WTC11 (cell line): ENCODE measurements around the gene MRPL54. TPM values are rescaled to one million over a fixed set of nuclear protein-coding genes. Genes with fewer than 3 reads are reported as not detected.
A peak's percentile ranks its signal among the peaks of the same experiment; 100 is the strongest.

Experiments used
- ATAC-seq: fragments of 200-7000 bp; cut with Tn5 transposase; 2 replicates; pipeline ENCODE4 v1.10.0; 2021; ENCODE audit warnings: mild to moderate bottlenecking, moderate library complexity
- CTCF ChIA-PET: fragments of 300-600 bp; sonication (Branson Sonifier 250); formaldehyde crosslinking; loops from one replicate; lab custom pipeline; 2021; ENCODE audit warnings: antibody characterized with exemption; lab: Charles Lee
- POLR2A ChIA-PET: fragments of 350-600 bp; sonication (Branson Sonifier 250); formaldehyde crosslinking; loops from one replicate; lab custom pipeline; 2021; ENCODE audit warnings: antibody characterized with exemption; lab: Charles Lee
- DNase-seq: peaks from one replicate; pipeline ENCODE4 v3.0.0; 2021; ENCODE audit warnings: low spot score
- H3K27ac Mint-ChIP-seq: 2 replicates; pipeline ENCODE4 v1.8.0; 2021; ENCODE audit warnings: mixed read lengths
- H3K27me3 Mint-ChIP-seq: 2 replicates; pipeline ENCODE4 v1.8.0; 2021; ENCODE audit warnings: low read depth, mild to moderate bottlenecking, moderate library complexity, mixed read lengths
- H3K36me3 Mint-ChIP-seq: 2 replicates; pipeline ENCODE4 v1.8.0; 2021; ENCODE audit warnings: mixed read lengths
- H3K4me1 Mint-ChIP-seq: 2 replicates; pipeline ENCODE4 v1.8.0; 2022; ENCODE audit warnings: mixed read lengths
- H3K4me3 Mint-ChIP-seq: 2 replicates; pipeline ENCODE4 v1.8.0; 2021; ENCODE audit warnings: mild to moderate bottlenecking, moderate library complexity, mixed read lengths
- H3K9me3 Mint-ChIP-seq: 2 replicates; pipeline ENCODE4 v1.8.0; 2021; ENCODE audit warnings: mixed read lengths
- ATF1 ChIP-seq: sonication (generic); formaldehyde crosslinking; IDR thresholded peaks from 2 replicates; pipeline ENCODE4 v1.8.1; 2023; ENCODE audit warnings: mild to moderate bottlenecking, moderate library complexity, missing genetic modification reagents
- FOXK1 ChIP-seq: sonication (generic); formaldehyde crosslinking; IDR thresholded peaks from 2 replicates; pipeline ENCODE4 v1.8.0; 2022; ENCODE audit warnings: mild to moderate bottlenecking, moderate library complexity, missing genetic modification reagents
- HMGA2 ChIP-seq: fragments of 250-450 bp; sonication (Bioruptor Pico); IDR thresholded peaks from 2 replicates; pipeline ENCODE4 v1.4.0; 2021; ENCODE audit warnings: mild to moderate bottlenecking, moderate library complexity
- NR3C1 ChIP-seq: sonication (generic); formaldehyde crosslinking; conservative IDR thresholded peaks from 2 replicates; pipeline ENCODE4 v1.8.1; 2023; ENCODE audit warnings: low read depth, mild to moderate bottlenecking, missing genetic modification reagents
- PREB ChIP-seq: sonication (generic); formaldehyde crosslinking; IDR thresholded peaks from 2 replicates; pipeline ENCODE4 v1.8.1; 2022; ENCODE audit warnings: mild to moderate bottlenecking, missing genetic modification reagents, moderate library complexity, borderline replicate concordance
- SP1 ChIP-seq: sonication (generic); formaldehyde crosslinking; conservative IDR thresholded peaks from 2 replicates; pipeline ENCODE4 v1.8.1; 2022; ENCODE audit warnings: missing genetic modification reagents
- TCF7 ChIP-seq: sonication (generic); formaldehyde crosslinking; IDR thresholded peaks from 2 replicates; pipeline ENCODE4 v1.8.0; 2022; ENCODE audit warnings: mild to moderate bottlenecking, low read depth, missing genetic modification reagents, moderate library complexity
- USF2 ChIP-seq: sonication (generic); formaldehyde crosslinking; IDR thresholded peaks from 2 replicates; pipeline ENCODE4 v1.8.1; 2023; ENCODE audit warnings: mild to moderate bottlenecking, missing genetic modification reagents, moderate library complexity
- ZNF232 ChIP-seq: sonication (generic); formaldehyde crosslinking; IDR thresholded peaks from 2 replicates; pipeline ENCODE4 v1.8.0; 2022; ENCODE audit warnings: mild to moderate bottlenecking, missing genetic modification reagents
- total RNA-seq: library from RNA; stranded (reverse); gene quantifications from 3 replicates; pipeline ENCODE4 v1.2.3, GENCODE V29; 2021
- TF ChIP-seq, protein P1 (sequence below): sonication (generic); formaldehyde crosslinking; IDR thresholded peaks from 2 replicates; pipeline ENCODE4 v1.8.0; 2022; ENCODE audit warnings: missing genetic modification reagents
- TF ChIP-seq, protein P2 (sequence below): sonication (generic); formaldehyde crosslinking; IDR thresholded peaks from 2 replicates; pipeline ENCODE4 v1.8.1; 2022; ENCODE audit warnings: low read depth, mild to moderate bottlenecking, moderate library complexity, missing genetic modification reagents, borderline replicate concordance
- TF ChIP-seq, protein P3 (sequence below): sonication (generic); formaldehyde crosslinking; IDR thresholded peaks from 2 replicates; pipeline ENCODE4 v1.8.1; 2023; ENCODE audit warnings: mild to moderate bottlenecking, missing genetic modification reagents, moderate library complexity
- TF ChIP-seq, protein P4 (sequence below): sonication (generic); formaldehyde crosslinking; conservative IDR thresholded peaks from 2 replicates; pipeline ENCODE4 v1.8.1; 2023; ENCODE audit warnings: mild to moderate bottlenecking, low read depth, missing genetic modification reagents, moderate library complexity
- TF ChIP-seq, protein P5 (sequence below): fragments of 250-450 bp; sonication (Bioruptor Pico); conservative IDR thresholded peaks from 2 replicates; pipeline ENCODE4 v1.9.0; 2021; ENCODE audit warnings: mild to moderate bottlenecking

The MRPL54 gene
- total RNA-seq, 1 experiment from 2014 or later, result 62.3 TPM

DNA sequence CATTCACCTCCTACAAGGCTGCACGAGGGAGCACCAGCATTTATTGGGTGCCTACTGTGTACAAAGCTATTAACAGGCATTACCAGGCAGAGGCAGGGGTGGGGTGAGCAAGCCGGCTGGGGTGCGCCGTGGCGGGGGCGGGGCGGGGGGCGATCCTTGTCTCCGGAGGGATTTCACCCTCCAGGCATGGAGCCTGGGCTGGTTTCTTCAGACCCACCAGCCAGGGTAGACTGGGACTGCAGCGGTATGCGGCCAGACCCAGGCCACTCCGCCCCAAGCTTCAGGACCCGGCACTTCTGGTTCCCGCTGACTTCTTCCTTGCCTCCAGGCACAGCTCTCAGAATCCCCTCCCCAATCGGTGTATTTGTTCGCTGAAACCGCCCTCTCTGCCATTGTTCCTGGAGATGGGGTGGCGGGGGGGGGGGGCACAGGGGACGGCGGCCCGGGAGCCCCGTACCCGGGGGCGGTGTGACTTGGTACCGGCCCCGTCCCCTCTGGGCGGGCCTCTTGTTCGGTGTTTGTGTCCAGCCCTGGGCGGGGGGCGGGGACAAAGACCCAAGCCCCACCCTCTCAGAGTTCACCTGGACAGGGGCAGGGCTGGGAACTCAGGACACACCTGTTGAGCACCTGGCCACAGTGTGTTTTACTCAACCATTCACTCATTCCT is 39.9 kb upstream of the MRPL54 start:
- ATAC-seq (peak; percentile 73), DNase-seq (peak; percentile 85)
- Mint-ChIP-seq H3K4me3 (peak overlapping the region; percentile 83), H3K36me3 (no peaks in the 10 kb centered on the region), H3K27ac (peak overlapping the region; percentile 97), H3K27me3 (no peaks in the 10 kb centered on the region), H3K4me1 (peaks cover 16% of the 10 kb centered on the region), H3K9me3 (no peaks in the 10 kb centered on the region)
- TF ChIP-seq ZNF232 (no peak), FOXK1 (CRISPR knock-in tag) (0 out of 2 replicates have a peak, but pooled peaks have one; percentile 39), NR3C1 (CRISPR knock-in tag) (no peak), SP1 (peak; percentile 76)
- TF ChIP-seq, protein P1, sequence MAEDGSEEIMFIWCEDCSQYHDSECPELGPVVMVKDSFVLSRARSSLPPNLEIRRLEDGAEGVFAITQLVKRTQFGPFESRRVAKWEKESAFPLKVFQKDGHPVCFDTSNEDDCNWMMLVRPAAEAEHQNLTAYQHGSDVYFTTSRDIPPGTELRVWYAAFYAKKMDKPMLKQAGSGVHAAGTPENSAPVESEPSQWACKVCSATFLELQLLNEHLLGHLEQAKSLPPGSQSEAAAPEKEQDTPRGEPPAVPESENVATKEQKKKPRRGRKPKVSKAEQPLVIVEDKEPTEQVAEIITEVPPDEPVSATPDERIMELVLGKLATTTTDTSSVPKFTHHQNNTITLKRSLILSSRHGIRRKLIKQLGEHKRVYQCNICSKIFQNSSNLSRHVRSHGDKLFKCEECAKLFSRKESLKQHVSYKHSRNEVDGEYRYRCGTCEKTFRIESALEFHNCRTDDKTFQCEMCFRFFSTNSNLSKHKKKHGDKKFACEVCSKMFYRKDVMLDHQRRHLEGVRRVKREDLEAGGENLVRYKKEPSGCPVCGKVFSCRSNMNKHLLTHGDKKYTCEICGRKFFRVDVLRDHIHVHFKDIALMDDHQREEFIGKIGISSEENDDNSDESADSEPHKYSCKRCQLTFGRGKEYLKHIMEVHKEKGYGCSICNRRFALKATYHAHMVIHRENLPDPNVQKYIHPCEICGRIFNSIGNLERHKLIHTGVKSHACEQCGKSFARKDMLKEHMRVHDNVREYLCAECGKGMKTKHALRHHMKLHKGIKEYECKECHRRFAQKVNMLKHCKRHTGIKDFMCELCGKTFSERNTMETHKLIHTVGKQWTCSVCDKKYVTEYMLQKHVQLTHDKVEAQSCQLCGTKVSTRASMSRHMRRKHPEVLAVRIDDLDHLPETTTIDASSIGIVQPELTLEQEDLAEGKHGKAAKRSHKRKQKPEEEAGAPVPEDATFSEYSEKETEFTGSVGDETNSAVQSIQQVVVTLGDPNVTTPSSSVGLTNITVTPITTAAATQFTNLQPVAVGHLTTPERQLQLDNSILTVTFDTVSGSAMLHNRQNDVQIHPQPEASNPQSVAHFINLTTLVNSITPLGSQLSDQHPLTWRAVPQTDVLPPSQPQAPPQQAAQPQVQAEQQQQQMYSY (CRISPR knock-in tag), result peak; percentile 96
- POLR2A ChIA-PET, result interaction anchor here (0.6 to 1.3 kb wide), 3 partner anchors 25 to 1229 kb away, joined by 3 to 4 read pairs (median 3); no protein-coding TSS in a partner anchor
- CTCF ChIA-PET, result interaction anchor here (0.5 to 6.9 kb wide), 15 partner anchors 8 to 1256 kb away, joined by 3 to 65 read pairs (median 5); partner anchors contain the start of genes MRPL54 and TJP3

GRCh38 chr19:3723110-3723488 is 39.4 kb upstream of the MRPL54 start:
- Mint-ChIP-seq H3K4me3 (peak overlapping the region; percentile 68), H3K9me3 (no peaks in the 10 kb centered on the region), H3K4me1 (peaks cover 16% of the 10 kb centered on the region), H3K27me3 (no peaks in the 10 kb centered on the region), H3K27ac (peak overlapping the region; percentile 97), H3K36me3 (no peaks in the 10 kb centered on the region)
- ChIA-PET CTCF (interaction anchor here (0.5 to 3.2 kb wide), 5 partner anchors 39 to 1257 kb away, joined by 4 to 19 read pairs (median 6); partner anchors contain the start of gene MRPL54), POLR2A (interaction anchor here (1.3 kb wide), 1 partner anchor 146 kb away, joined by 4 read pairs; no protein-coding TSS in a partner anchor)
- TF ChIP-seq, protein P2, sequence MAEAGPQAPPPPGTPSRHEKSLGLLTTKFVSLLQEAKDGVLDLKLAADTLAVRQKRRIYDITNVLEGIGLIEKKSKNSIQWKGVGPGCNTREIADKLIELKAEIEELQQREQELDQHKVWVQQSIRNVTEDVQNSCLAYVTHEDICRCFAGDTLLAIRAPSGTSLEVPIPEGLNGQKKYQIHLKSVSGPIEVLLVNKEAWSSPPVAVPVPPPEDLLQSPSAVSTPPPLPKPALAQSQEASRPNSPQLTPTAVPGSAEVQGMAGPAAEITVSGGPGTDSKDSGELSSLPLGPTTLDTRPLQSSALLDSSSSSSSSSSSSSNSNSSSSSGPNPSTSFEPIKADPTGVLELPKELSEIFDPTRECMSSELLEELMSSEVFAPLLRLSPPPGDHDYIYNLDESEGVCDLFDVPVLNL (CRISPR knock-in tag), result no peak
- 0 out of 2 replicates have a peak, but pooled peaks have one; percentile 1 for TF ChIP-seq SP1
- DNase-seq (no peak), ATAC-seq (no peak)

DNA sequence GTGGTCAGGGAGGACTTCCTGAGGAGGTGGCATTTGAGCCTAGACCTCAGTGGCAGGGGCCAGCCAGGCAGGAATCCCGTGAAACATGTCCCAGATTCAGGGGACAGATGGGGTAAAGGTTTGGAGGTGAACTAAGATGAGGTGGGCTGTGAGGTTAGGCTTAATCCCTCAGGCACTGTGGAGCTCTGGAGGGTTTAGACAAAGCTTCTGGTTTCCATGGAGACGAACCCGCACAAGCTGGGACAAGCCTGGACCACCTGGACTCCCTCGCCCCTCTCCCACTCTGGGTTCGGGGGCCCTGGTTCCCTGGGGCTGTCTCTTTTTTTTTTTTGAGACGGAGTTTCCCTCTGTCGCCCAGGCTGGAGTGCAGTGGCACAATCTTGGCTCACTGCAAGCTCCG is 38.6 kb upstream of the MRPL54 start:
- POLR2A ChIA-PET, result interaction anchor here (0.5 kb wide), 1 partner anchor 265 kb away, joined by 3 read pairs; no protein-coding TSS in a partner anchor
- no peak overlapping the region for H3K27ac Mint-ChIP-seq
- peaks cover 16% of the 10 kb centered on the region for H3K4me1 Mint-ChIP-seq
- H3K36me3 Mint-ChIP-seq, result no peaks in the 10 kb centered on the region
- no peaks in the 10 kb centered on the region for H3K27me3 Mint-ChIP-seq
- ATAC-seq (no peak), DNase-seq (no peak)
- peak overlapping the region; percentile 24; the same call in 1 of the 2 replicates for H3K4me3 Mint-ChIP-seq
- CTCF ChIA-PET, result interaction anchor here (0.8 to 3.2 kb wide), 4 partner anchors 32 to 264 kb away, joined by 3 to 19 read pairs (median 3); no protein-coding TSS in a partner anchor
- H3K9me3 Mint-ChIP-seq, result no peaks in the 10 kb centered on the region
- TF ChIP-seq TCF7 (CRISPR knock-in tag), result no peak
- no peak for TF ChIP-seq PREB (CRISPR knock-in tag)
- no peak for TF ChIP-seq USF2
- TF ChIP-seq, protein P3, sequence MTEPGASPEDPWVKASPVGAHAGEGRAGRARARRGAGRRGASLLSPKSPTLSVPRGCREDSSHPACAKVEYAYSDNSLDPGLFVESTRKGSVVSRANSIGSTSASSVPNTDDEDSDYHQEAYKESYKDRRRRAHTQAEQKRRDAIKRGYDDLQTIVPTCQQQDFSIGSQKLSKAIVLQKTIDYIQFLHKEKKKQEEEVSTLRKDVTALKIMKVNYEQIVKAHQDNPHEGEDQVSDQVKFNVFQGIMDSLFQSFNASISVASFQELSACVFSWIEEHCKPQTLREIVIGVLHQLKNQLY (CRISPR knock-in tag), result no peak
- TF ChIP-seq, protein P4, sequence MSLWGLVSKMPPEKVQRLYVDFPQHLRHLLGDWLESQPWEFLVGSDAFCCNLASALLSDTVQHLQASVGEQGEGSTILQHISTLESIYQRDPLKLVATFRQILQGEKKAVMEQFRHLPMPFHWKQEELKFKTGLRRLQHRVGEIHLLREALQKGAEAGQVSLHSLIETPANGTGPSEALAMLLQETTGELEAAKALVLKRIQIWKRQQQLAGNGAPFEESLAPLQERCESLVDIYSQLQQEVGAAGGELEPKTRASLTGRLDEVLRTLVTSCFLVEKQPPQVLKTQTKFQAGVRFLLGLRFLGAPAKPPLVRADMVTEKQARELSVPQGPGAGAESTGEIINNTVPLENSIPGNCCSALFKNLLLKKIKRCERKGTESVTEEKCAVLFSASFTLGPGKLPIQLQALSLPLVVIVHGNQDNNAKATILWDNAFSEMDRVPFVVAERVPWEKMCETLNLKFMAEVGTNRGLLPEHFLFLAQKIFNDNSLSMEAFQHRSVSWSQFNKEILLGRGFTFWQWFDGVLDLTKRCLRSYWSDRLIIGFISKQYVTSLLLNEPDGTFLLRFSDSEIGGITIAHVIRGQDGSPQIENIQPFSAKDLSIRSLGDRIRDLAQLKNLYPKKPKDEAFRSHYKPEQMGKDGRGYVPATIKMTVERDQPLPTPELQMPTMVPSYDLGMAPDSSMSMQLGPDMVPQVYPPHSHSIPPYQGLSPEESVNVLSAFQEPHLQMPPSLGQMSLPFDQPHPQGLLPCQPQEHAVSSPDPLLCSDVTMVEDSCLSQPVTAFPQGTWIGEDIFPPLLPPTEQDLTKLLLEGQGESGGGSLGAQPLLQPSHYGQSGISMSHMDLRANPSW (CRISPR knock-in tag), result no peak
- TF ChIP-seq, protein P5, sequence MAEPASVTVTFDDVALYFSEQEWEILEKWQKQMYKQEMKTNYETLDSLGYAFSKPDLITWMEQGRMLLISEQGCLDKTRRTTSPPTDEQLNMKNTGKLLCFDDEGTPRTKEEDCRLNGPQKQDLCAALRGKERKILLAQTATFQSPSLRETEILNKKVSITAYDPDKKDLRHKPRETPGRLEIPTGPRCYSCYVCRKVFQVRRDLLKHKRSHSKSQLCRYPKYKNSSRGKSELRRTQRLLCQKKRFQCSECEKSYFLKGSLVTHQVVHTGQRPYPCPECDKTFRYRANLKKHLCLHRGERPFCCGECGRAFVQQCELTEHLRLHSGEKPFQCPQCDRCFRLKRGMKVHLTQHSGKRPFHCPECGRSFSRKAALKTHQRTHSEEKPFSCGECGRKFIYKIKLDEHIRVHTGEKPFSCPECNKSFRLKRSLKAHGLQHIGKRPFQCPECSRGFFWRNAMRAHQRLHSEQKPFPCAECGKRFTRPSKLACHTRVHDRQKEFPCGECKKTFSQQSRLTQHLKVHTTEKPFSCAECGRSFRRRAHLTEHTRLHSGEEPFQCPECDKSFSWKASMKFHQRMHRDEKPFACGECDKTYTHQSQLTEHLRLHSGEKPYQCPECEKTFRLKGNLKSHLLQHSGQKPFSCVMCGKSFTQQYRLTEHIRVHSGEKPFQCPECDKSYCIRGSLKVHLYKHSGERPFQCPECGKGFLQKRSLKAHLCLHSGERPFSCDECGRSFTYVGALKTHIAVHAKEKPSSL, result no peak
- TF ChIP-seq HMGA2 (CRISPR knock-in tag), result no peak
- TF ChIP-seq ATF1 (CRISPR knock-in tag), result no peak
